HG03457 (cell line): ENCODE measurements around the gene C14orf93.

Experiments
- ATAC-seq: cut with Tn5 transposase; IDR thresholded peaks from one replicate; pipeline ENCODE4 v1.9.1; 2021; ENCODE audit warnings: moderate number of reproducible peaks; ENCODE audit not compliant: unreplicated experiment

Gene C14orf93, protein sequence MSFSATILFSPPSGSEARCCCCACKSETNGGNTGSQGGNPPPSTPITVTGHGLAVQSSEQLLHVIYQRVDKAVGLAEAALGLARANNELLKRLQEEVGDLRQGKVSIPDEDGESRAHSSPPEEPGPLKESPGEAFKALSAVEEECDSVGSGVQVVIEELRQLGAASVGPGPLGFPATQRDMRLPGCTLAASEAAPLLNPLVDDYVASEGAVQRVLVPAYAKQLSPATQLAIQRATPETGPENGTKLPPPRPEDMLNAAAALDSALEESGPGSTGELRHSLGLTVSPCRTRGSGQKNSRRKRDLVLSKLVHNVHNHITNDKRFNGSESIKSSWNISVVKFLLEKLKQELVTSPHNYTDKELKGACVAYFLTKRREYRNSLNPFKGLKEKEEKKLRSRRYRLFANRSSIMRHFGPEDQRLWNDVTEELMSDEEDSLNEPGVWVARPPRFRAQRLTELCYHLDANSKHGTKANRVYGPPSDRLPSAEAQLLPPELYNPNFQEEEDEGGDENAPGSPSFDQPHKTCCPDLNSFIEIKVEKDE

DNA sequence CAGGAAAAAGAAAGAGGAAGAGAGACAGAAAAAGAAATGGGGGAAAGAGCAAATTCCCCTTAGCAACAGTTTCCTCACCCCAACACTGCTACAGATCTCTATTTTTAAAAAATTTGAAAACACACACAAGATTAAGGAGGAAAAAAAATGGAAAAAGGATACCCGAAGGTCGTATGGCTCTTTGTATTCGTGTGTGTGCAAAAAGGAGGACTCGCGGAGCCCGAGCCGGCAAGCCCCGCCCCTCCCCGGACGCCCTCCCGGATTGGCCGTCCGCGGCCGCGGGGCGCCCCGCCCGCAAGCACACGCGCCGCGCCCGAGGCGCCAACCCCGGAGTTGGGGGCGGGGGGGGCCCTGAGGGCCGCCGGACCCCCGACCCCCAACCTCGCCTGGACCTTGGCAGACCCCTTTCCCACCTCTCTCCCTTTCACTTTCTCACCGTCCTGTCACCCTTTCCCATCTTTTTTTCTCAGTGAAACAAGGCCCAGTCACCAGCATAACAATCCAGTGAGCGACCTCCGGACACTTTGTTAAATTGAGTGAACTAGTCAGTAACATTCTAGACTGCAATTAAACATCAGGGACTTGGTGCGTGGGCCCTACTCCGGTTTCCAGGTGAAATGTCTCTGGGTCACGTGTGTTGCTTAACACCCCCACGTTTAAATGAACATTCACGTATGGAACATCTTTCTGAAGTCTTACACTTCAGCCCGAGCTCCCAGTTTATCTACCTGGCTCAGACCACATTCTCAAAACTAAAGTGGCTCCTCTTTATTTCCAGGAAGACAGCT is at the start of gene C14orf93:
TSS of gene C14orf93 (minus strand) at position 205 of the 788 bp plus-strand sequence. CDS start 11,120 bp downstream, outside the sequence.
- ATAC-seq: no peak

DNA sequence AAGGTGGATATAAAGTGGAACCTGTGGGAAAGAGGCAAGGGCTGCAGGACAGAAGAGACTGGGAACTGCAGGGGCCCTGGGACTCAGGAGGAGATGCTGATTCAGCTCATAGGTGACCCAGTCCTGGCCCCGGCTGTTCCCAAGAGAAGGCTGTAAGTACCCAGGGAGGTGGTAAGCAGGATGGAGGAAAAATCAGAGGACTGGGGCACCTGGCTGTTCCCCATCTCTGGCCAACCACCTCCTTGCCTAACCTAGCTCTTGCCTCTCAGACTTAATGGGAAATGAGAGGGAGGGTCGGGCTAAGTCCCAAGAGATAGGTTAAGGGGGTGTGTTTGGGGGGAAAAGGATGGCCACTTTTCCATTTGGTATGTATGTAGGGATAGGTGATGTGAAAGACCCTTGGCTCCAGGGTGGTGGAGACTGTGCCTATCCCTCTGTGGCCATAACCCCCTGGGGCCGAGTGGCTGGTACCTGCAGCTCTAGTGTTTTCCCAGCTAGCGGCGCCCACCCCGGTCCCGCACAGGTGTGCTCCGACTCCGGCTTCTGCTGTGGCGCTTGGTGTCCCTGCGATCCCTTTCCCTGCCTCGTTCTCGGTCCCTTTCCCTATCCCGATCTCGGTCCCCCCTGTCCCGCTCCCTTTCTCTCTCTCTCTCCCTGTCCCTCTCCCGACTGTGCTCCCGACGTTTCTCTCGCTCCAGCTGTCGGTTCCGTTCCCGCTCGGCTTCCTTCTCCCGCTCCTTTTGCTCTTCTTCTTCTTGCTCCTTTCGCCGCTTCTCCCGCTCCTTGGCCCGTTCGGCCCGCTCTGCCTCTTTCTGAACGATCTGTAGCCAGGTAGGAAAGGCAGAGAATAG is 48.9 kb upstream of the C14orf93 start:
- no peak for ATAC-seq

DNA sequence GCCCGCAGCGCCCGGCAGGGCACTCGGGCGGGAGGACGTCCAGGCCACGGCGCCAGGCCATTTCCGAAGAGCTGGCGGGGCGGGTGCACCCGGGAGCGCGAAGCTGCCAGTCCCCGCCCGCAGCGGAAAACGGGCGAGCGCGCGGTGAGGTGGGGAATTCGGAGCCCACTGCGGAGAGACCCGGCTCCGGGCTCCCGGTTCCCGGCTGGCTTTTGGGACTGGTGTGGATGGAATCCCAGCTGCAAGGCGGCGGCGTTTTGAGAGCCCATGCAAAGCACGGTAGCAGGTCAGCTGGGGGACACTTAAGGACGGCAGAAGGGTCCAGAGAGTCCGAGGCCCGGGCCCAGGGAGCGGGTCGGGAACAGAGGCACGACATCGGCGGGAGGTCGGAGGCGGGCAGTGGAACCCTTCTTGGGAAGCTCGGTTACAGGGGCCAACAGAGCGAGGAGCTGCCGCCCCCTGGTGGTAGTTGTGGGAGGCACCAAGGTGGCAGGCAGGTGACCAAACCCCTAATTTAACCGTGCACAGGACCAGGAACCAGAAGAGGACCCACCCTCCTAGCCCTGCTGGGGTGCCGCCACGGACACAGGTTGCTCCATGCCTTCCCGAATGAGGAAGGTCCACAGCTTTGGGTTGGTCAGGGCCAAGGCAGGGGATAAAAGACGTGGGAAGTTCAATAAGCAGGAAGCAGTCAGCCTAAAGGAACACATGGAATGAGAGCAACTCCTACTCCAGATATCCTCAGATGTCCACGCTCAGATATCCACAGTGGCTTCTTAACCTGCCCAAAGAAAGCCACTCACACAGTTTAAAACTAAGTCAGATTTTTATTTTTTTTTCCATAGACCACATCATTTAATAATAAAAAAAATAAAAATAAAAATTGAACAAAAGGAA is 48.1 kb upstream of the C14orf93 start:
- ATAC-seq: peak; percentile 44

DNA sequence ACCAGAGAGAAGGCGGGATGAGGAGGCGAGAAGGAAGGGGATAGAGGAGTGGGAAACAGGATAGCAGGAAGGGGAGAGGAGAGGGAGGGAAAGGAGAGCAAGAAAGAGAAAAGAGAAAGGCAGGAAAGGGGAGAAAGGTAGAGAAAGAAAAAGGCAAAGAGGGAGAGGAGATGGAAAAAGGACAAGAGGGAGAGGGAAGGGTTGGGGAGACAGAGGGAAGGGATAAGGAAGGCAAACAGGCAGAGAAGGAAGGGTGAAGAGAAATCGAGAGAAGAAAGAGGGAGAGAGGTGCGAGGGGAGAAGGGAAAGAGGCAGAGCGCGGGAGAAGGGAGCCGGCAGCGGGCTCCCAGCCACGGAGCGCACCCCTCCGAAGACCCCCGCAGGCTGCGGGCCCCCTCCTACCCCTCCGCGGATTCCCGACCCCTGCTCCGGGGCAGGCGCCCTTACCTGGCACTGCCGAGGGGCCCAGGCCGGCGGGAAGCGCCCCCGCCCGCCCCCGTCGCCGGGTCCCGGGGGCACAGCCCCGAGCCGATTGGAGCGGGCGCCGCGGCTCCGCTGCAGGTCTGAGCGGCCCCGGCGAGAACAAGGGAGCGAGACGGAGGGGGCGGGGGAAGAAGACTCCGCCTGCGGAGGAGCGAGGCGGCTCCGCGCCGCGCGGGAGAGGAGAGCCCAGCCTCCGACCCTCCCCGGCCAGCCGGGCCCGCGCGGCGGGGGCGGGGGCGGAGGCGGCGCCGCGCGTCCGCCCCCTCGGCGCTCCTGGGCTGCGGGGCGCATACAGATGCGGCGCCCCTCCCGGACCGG is 47.2 kb upstream of the C14orf93 start, which contains the start of gene CDH24:
TSS of gene CDH24 (minus strand) at position 565 of the 801 bp plus-strand sequence. CDS start 1,787 bp downstream, outside the sequence.
- ATAC-seq: no peak

DNA sequence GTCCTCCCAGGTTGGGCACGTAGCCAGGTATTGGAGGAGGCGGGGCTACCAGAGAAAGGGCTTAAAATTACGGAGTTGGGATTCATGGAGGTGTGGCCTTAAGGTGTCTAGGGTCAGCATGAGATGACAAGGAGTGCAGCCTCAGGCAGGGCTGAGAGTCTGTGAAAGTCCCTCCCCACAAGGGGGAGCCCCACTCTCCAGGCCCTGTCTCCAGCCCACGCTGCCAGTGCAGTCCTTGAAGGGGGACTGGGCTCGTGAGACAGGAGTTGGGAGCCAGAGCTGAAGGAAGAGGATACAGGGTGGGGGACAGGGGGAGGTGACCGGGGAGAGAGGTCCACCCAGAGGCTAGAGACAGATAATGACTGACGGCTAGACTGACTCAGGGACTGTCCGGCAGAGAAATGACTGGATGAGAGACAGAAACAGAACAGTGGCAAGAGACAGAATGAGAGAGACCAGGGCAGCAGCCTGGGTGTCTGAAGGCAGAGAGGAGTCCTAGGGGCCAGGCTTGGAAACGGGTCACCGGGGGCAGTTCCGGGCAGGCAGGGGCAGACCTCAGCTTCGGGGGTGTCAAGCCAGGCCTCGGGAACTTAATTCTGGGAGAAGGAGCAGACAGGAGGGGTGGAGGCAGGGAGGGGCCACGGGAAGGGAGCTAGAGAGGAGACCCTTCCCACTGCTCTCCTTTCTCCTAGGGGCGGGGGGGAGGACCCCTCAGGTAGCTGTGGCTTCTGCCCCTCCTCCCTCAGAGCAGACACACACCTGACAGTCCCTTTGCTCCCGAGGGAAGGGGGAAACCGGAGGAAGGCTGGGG is 46.4 kb upstream of the C14orf93 start:
- peak; percentile 48 for ATAC-seq

DNA sequence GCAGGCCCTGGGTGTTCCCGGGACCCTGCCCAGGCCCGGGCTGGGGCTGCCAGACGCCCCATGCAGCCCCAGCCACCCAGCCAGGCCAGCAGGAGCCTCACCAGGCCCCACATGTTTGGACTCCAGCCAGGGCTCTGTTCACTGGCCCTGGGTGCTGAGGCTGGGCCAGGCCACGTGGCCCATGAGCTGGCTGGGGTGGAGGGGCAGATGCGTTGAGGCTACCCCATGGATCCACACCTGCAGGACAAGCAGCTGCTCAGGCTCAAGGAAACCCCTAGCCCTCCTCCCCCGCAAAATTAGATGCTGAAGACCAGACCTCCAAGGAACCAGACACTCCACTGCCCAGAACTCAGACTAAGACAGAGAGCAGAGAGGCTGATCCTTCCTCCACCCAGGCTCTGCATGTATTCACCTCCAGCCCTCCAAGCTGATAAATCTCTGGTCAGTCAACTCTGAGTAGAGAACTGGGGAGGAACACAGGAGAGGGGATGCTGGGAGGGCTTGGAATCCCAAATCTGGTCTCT is 45.7 kb upstream of the C14orf93 start:
- no peak for ATAC-seq

DNA sequence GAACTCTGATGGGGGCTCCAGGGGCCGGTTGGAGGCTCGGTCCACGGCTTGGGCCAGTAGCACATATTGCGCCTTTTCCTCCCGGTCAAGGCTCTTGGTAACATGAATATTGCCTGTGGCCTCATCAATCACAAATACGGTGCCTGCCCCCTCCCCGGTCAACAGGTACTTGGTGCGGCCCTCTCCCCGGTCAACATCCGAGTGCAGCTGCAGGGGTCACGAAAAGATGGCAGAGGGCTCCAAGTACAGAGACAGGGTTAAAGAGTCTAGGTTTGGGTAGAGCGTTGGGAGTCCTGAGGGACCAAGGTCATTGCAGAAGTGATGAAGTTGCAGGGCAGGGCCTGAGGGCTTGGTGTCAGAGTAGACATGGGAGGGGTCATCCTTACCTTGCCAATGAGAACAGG is 45.2 kb upstream of the C14orf93 start:
- no peak for ATAC-seq

DNA sequence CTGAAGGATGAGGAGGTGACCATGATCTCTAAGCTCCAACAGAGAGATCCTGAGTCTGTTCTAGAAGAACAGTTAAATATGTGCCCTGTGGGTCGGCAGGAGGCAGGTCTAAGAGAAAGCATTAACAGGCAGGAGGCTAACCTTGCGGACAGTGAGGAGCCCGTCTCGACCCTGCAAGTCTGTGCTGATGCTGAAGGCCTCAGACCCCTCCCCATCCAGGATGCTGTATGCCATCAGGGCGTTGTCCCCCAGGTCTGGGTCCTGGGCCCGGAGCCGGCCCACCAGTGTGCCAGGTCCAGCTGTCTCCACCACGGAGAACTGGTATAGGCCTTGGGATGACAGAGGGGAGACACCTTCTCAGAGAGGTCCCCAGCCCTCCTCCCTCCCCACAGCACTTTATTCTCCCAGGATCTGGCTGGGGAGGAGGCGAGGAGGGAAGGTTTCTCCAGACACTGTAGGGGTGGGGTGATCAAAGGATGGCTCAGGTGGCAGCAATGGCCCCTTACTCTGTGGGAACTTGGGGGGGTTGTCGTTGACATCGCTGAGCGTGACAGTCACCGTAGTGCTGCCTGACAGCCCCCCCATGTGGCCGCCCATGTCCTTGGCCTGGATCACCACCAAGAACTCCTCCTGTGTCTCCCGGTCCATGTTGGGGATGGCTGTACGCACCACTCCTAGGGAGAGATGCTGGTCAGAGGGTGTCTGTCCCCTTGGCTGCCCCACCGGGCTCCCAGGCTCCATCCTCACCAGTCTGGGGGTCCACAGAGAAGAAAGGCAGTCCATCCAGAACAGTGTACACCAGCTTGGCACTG is 44.3 kb upstream of the C14orf93 start:
- no peak for ATAC-seq

DNA sequence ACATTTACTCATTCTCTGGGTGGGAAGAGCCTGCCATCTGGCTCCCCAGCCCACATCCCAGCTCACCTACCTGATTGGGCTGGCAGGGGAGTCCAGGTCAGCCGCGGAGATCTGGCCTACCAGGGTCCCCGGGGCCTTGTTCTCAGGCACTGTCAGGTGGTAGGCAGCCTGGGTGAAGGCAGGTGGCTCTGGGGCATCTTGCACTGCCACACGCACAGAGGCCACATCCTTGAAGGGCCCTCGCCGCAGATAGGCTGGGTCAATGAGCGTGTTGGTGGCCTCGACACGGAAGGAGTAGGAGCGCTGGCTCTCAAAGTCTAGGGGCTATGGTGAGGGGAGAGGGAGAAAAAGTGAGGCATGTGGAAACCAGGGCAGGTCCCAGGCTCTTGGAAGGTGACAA is 43.5 kb upstream of the C14orf93 start:
- ATAC-seq: no peak

DNA sequence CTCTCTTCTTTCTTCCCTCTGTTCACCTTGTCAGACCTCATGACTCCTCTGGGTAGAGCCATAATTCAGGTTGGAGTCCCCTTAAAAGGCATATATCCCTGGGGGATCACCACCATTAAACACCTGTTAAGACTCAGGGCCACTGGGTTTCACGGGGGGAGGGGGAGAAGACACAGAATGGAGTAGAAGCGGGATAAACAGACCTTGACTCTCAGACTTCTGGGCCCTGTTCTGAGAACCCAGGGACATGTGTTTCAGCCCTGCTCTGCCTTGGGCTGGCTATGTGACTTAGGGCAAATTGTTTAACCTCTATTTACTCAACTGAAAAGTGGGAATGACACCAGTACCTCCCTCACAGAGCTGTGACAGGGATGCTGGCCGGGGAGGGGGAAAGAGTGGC is 42.7 kb upstream of the C14orf93 start:
- ATAC-seq: no peak

DNA sequence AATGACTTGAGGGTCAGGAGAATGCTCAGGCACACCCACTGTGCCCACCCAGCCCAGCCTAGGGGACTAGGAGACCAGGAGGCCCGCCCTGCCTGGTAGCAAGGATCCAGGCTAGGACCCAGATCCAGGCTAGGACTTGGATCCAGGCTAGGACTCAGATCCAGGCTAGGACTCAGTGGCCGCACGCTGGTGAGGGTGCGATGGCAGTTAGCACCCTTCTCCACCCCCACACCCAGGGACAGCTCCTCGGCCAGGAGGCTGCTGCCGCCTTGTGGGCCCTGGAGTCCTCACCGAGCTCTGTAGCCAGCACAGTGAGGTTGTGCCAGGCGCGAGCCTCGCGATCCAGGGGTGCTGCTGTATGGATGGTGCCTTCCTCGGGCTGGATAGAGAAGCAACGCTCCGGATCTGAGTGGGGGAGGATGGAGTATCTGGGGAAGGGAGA is 42.3 kb upstream of the C14orf93 start:
- no peak for ATAC-seq

DNA sequence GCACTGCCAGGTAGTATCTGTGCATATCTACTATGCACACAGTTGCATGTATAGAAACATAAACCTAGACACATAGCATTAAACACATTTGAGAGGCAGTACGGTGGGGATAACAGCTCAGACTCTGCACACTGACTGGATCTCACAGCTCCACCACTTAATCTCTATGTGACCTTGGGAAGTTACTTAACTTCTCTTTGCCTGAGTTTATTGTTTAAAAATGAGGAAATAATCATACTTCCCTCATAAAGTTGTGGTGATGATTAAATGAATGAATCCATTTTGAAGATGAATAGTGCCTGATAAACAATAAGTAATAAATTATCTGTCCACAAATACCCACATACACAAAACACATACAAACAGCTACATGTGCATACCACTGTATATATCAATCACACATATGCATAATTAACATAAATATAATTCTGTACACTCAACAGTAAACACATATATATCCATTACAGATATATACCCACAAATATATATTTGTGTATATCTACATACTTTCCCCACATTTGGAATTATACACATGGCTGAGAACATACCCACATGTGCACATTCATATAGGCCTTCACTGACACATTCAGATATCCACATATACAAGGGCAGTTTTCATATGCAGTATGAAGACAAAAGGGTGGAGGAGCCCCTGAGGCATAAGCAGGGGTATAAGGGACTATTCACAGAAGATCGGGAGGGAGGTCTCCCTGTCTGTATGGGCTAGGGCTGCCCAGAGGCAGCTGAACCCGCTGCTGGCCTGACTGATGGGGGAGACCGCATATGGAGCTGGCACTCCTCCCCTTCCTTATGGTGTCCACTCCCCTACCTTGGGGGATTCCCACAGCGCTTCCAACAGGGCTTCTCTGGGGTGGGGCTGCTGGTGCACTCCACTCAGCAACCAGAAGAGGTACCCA is 41.5 kb upstream of the C14orf93 start:
- ATAC-seq: no peak

DNA sequence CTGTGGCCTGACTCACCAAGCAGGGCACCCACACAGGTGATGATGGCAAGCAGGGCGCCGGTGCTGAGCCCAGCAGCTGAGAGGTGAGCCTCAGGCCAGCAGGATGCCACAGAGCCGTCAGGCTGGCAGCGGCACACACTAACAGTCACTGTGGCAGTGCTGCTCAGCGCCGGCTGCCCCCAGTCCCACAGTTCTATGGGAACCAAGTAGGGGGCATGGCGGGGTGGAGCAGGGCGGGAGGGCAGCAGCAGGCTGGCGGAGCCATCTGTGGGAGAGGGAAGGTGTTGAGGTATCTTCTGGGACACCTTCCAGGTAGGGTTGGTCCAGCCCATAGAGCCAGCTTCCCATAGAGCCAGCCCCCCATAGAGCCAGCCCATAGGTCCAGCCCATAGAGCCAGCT is 39.1 kb upstream of the C14orf93 start:
- ATAC-seq: no peak

DNA sequence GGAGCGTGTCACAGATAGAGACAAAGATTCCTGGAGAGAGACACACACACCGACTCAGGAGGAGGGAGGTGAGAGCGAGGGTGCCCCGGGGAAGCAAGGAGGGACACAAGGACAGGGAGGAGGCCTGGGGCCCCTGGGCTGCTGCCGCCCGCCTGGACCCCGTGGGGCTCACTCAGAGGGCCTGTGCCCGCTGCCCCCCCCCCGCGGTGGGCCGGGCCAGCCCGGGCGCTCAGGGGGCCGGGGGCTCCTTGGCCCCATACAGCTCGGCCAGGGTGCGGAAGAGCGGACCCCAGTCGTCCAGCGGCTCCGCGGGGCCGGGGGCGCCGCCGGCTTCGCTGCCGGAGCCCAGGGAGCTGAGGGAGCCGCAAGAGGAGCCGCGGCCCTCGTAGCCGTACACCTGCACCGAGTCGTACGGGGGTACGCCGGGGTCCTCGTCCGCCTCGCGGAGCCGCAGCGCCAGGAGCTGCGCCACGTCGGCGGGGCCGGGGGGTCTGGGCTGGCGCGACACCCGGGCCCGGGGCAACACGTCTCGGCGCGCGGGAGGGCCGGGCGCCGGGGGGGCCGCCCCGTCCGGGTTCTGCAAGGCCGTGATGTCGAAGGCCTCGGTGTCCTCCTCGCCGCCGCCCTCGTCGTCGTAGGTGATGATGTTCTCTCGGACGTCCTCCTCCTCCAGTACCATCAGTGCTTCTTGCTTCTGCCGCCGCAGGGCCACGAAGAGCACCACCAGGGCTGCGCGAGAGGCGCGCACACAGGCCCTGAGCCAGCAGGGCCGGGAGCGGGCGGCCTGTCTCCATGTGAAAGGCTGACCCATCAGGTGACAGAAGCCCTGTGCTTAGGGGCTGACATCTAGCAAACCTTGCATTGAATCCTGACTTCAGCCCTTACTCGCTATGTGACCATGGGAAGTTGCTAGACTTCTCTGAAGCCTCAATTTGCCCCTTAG is 38.1 kb upstream of the C14orf93 start:
- no peak for ATAC-seq
